ENCODE data around the gene KLF5.

Gene KLF5

DNA sequence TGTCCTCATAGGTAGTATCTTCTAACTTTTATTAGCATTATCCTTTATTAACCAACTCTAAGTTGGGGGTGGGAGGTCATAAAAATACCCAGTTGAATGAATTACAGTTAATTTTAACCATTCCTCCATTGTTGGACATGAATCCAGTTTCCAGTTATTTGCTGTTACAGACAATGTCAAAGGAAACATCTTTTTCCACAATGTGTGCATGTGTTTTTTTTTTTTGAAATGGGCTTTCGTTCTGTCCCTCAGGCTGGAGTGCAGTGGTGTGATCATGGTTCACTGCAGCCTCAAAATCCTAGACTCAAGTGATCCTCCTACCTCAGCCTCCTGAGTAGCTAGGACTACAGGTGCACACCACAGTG lies 32.0 kb downstream of the KLF5 start:
- TF ChIP-seq TCF12 (IDR thresholded peaks at IDR 0.05; ENCODE audit: low read depth) (no peak), TAF1 (IDR thresholded peaks at IDR 0.05; ENCODE audit: low read depth) (no peak), CEBPB (IDR thresholded peaks at IDR 0.05) (no peak), FOXM1 (IDR thresholded peaks at IDR 0.05; ENCODE audit: borderline replicate concordance, low read depth) (no peak), TEAD4 (IDR thresholded peaks at IDR 0.05) (no peak), ZBTB7A (IDR thresholded peaks at IDR 0.05; ENCODE audit: low read depth) (no peak), EP300 (IDR thresholded peaks at IDR 0.05; ENCODE audit: borderline replicate concordance) (no peak), RAD21 (IDR thresholded peaks at IDR 0.05; ENCODE audit: low read depth) (no peak), YY1 (IDR thresholded peaks at IDR 0.05; ENCODE audit: low read depth) (no peak), CREB1 (IDR thresholded peaks at IDR 0.05; ENCODE audit: low read depth) (no peak), NFIC (IDR thresholded peaks at IDR 0.05) (no peak)
- TF ChIP-seq, protein P1, sequence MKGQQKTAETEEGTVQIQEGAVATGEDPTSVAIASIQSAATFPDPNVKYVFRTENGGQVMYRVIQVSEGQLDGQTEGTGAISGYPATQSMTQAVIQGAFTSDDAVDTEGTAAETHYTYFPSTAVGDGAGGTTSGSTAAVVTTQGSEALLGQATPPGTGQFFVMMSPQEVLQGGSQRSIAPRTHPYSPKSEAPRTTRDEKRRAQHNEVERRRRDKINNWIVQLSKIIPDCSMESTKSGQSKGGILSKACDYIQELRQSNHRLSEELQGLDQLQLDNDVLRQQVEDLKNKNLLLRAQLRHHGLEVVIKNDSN (IDR thresholded peaks at IDR 0.05) = no peak
- TF ChIP-seq, protein P2, sequence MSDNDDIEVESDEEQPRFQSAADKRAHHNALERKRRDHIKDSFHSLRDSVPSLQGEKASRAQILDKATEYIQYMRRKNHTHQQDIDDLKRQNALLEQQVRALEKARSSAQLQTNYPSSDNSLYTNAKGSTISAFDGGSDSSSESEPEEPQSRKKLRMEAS (IDR thresholded peaks at IDR 0.05) = no peak
- TF ChIP-seq, protein P3, sequence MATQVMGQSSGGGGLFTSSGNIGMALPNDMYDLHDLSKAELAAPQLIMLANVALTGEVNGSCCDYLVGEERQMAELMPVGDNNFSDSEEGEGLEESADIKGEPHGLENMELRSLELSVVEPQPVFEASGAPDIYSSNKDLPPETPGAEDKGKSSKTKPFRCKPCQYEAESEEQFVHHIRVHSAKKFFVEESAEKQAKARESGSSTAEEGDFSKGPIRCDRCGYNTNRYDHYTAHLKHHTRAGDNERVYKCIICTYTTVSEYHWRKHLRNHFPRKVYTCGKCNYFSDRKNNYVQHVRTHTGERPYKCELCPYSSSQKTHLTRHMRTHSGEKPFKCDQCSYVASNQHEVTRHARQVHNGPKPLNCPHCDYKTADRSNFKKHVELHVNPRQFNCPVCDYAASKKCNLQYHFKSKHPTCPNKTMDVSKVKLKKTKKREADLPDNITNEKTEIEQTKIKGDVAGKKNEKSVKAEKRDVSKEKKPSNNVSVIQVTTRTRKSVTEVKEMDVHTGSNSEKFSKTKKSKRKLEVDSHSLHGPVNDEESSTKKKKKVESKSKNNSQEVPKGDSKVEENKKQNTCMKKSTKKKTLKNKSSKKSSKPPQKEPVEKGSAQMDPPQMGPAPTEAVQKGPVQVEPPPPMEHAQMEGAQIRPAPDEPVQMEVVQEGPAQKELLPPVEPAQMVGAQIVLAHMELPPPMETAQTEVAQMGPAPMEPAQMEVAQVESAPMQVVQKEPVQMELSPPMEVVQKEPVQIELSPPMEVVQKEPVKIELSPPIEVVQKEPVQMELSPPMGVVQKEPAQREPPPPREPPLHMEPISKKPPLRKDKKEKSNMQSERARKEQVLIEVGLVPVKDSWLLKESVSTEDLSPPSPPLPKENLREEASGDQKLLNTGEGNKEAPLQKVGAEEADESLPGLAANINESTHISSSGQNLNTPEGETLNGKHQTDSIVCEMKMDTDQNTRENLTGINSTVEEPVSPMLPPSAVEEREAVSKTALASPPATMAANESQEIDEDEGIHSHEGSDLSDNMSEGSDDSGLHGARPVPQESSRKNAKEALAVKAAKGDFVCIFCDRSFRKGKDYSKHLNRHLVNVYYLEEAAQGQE (IDR thresholded peaks at IDR 0.05; ENCODE audit: low read depth) = no peak

DNA sequence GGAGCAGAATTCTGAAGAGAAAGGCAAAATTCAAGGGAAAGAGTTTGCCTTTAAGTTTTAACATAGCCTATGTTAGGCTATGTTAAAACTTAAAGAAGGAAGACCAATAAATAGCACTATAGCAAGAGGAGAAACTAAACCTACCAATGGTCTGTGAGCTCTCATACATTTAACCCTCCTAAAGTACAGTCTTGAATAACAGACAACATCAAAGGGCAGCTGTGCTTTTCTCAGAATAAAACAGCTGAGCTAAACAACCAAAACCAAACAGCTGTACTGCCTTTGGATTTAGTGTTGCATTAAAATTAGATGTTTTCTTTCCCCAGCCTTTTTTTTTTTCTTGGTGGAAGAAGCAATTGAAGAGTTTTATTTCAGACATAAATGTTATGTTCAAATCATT lies 34.0 kb downstream of the KLF5 start:
- TF ChIP-seq ZBTB7A (IDR thresholded peaks at IDR 0.05; ENCODE audit: low read depth) = no peak
- TF ChIP-seq FOXM1 (IDR thresholded peaks at IDR 0.05; ENCODE audit: borderline replicate concordance, low read depth) = no peak
- no peak for TF ChIP-seq TCF12 (IDR thresholded peaks at IDR 0.05; ENCODE audit: low read depth)
- TF ChIP-seq CEBPB (IDR thresholded peaks at IDR 0.05) = no peak
- TF ChIP-seq, protein P1 (IDR thresholded peaks at IDR 0.05) = no peak
- TF ChIP-seq EGR1 (IDR thresholded peaks at IDR 0.05) = no peak
- TF ChIP-seq TAF1 (IDR thresholded peaks at IDR 0.05; ENCODE audit: low read depth) = no peak

DNA sequence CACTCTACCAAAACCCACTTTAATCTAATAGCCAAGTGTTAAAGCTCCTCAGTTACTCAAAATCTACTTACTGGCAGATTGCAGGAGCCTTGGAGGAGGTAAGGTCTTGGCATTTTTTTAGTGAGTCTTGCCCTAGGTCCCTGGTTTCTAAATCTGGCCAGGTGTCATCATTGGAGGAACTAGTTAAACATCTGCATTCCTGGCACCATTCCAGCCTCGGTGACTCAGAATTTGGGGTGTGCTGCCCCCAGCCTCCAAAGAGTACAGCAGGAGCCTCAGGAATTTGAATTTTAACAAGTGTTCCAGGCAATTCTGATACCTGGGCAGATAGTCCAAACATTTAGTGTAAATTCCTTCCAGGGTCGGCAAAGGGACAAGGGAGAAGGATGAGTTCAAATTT lies 37.4 kb downstream of the KLF5 start:
- peak; percentile 85 for TF ChIP-seq NFIC (IDR thresholded peaks at IDR 0.05)
- TF ChIP-seq EP300 (IDR thresholded peaks at IDR 0.05; ENCODE audit: borderline replicate concordance) = peak; percentile 48; the same call in 1 of the 2 replicates
- TF ChIP-seq TEAD4 (IDR thresholded peaks at IDR 0.05) = peak; percentile 44
- peak; percentile 51; the same call in 1 of the 2 replicates for TF ChIP-seq TCF12 (IDR thresholded peaks at IDR 0.05; ENCODE audit: low read depth)
- no peak for TF ChIP-seq ZBTB7A (IDR thresholded peaks at IDR 0.05; ENCODE audit: low read depth)

DNA sequence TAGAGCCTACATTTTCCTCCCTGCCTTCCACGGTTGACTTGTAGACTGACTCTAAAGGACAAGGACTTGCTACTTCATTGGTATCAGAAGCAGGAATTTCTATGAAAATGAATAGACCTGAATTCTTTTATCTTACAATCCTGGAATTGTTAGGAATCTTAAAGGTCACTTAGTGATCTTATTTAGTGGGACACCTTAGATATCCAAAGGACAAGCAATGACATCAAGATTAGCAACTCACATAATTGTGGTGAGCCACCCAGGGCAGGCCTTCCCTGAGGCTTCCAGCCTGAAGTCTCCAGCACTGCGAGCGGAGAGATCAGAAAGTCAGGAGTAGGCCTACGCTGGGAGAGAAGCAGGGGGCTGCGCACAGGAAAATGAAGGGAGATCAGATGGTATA lies 37.8 kb downstream of the KLF5 start:
- TF ChIP-seq TEAD4 (IDR thresholded peaks at IDR 0.05) (no peak), NFIC (IDR thresholded peaks at IDR 0.05) (no peak), TAF1 (IDR thresholded peaks at IDR 0.05; ENCODE audit: low read depth) (no peak), FOXM1 (IDR thresholded peaks at IDR 0.05; ENCODE audit: borderline replicate concordance, low read depth) (no peak), ZBTB7A (IDR thresholded peaks at IDR 0.05; ENCODE audit: low read depth) (no peak), YY1 (IDR thresholded peaks at IDR 0.05; ENCODE audit: low read depth) (no peak)
- TF ChIP-seq, protein P3 (IDR thresholded peaks at IDR 0.05; ENCODE audit: low read depth) = no peak
- TF ChIP-seq, protein P2 (IDR thresholded peaks at IDR 0.05) = no peak
- TF ChIP-seq, protein P1 (IDR thresholded peaks at IDR 0.05) = no peak

DNA sequence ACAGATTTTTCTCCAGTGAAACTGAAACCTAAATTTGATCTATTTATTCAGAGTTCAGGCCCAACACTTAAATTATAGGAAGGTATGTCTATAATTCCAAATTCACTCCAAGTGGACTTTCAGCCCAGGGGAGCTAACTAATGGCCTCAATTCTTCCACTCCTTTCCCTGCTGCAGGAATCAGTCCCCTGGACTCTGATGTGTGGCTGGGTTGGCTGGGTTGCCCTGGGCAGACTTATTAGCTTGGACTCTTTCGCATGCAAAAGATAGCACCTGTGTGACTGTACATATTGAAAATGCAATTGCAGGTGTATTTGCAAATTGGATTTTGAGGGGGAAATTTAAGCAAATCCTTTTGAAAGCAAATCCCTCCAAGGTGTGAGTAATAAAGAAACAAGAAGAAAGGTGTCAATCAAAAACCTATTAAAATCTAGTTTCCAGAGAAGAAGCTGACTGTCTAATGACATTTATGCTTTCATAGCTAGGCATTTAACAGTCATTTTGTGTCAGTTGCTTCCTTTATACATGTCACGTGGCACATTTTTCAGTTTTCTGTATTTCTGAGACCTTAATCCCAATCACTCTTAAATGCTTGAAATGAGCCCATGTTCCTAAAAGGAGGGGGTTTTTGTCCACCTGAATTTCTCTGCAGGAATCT lies 42.7 kb downstream of the KLF5 start:
- TF ChIP-seq CEBPB (IDR thresholded peaks at IDR 0.05) (no peak), RAD21 (IDR thresholded peaks at IDR 0.05; ENCODE audit: low read depth) (no peak), FOXM1 (IDR thresholded peaks at IDR 0.05; ENCODE audit: borderline replicate concordance, low read depth) (no peak), CREB1 (IDR thresholded peaks at IDR 0.05; ENCODE audit: low read depth) (no peak), TEAD4 (IDR thresholded peaks at IDR 0.05) (no peak), NFIC (IDR thresholded peaks at IDR 0.05) (no peak), TAF1 (IDR thresholded peaks at IDR 0.05; ENCODE audit: low read depth) (no peak), TCF12 (IDR thresholded peaks at IDR 0.05; ENCODE audit: low read depth) (no peak)
- TF ChIP-seq, protein P2 (IDR thresholded peaks at IDR 0.05) = no peak
- TF ChIP-seq, protein P3 (IDR thresholded peaks at IDR 0.05; ENCODE audit: low read depth) = no peak
